DMS 273 (cell line): ENCODE measurements around the gene NBEAL2.

ENCODE experiments used
- DNase-seq: peaks from one replicate; lab custom pipeline; 2025; ENCODE audit not compliant: unreplicated experiment; lab: John Stamatoyannopoulos, UW

NBEAL2 gene

DNA sequence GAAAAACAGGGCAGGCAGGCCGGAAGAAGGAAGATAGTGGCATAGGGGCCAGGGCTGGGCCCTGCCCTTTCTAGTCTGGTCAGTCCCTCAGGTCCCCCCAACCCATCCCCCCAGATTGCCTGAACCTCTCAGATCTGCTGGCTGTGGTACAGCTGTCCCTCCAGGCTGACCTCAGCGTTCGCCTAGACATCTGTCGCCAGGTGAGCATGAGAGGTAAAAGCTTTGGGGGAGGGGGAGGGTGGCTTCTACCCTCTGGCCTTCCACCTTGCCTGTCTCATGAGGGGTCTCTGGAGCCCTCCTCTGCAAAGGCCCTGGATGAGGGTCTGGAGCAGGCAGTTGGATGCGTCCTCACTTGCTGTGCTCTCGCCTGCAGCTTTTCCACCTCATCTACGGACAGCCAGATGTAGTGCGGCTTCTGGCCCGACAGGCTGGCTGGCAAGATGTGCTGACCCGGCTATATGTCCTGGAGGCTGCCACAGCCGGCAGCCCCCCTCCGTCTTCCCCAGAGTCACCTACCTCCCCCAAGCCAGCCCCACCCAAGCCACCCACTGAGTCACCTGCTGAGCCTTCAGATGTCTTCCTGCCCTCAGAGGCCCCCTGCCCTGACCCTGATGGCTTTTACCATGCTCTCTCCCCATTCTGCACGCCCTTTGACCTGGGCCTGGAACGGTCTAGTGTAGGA, 20.2 kb downstream of the NBEAL2 start:
- no peak for DNase-seq

DNA sequence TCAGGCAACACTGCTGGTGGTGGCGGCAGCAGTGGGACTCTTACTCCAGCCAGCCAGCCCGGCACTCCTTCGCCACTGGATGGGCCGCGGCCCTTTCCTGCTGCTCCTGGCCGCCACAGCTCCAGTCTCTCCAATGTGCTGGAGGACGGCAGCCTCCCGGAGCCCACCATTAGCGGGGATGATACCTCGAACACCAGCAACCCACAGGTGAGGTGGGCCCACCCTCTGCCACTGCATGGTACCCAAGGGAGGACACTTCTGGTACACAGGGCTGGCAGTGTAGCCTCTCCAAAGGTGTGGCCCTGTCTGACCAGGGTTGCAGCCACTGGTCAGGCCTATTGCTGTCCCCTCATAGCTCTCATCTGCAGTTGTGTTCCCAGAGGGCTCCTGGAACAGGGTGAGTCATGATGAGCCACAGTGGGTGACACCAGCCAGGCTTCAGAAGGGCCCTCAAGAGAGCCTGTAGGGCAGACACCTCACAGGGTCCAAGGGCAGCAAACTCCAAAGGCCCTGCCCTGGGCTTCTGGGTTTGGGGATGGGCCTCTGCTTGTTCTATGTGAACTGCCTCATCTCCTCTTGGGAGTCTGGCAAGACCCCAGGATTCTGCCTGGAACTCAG, 20.8 kb downstream of the NBEAL2 start:
- no peak for DNase-seq

DNA sequence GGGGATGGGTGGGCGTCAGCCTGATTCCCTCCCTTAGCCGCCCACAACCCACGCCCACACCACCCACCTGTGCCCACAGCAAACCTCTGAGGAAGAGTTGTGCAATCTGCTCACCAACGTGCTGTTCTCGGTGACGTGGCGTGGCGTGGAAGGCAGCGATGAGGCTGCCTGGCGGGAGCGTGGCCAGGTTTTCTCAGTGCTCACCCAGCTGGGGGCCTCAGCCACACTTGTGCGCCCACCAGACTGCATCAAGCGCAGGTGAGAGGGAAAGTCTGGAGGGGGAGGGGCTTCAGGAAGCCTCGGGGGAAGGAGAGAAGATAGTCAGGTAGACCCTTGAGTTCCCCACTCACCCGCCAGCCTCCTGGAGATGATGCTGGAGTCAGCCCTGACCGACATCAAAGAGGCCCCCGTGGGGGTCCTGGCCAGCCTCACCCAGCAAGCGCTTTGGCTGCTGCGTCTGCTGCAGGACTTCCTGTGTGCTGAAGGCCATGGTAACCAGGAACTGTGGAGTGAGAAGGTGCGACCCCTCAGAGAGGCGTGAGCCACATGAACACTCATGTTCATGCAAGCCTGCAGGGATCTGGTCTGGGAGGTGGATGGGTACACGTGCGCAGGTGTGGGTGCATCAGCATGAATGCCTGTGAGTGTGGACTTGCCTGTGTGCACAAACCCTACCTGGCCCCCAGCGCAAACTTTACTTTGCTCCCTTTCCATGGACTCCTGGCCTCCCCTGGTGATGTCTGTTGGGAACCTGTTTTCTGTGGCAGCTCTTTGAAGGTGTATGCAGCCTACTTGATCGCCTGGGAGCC, 21.7 kb downstream of the NBEAL2 start:
- DNase-seq: no peak

DNA sequence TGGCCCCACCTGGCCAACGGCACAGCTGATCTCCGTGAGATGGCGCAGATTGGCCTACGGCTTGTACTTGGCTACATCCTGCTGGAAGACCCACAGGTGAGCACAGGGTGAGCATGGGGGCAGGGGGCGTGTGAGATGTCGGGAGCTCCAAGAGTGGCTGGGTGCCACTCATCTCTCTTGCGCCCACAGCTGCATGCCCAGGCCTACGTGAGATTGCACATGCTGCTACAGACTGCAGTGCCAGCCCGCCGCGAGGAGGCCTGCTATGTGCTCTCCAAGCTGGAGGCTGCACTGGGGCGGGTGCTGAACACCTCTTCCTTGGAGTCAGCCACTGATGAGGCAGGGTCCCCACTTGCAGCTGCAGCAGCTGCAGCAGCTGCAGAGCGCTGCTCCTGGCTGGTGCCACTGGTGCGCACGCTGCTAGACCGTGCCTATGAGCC, 22.3 kb downstream of the NBEAL2 start:
- DNase-seq: no peak

DNA sequence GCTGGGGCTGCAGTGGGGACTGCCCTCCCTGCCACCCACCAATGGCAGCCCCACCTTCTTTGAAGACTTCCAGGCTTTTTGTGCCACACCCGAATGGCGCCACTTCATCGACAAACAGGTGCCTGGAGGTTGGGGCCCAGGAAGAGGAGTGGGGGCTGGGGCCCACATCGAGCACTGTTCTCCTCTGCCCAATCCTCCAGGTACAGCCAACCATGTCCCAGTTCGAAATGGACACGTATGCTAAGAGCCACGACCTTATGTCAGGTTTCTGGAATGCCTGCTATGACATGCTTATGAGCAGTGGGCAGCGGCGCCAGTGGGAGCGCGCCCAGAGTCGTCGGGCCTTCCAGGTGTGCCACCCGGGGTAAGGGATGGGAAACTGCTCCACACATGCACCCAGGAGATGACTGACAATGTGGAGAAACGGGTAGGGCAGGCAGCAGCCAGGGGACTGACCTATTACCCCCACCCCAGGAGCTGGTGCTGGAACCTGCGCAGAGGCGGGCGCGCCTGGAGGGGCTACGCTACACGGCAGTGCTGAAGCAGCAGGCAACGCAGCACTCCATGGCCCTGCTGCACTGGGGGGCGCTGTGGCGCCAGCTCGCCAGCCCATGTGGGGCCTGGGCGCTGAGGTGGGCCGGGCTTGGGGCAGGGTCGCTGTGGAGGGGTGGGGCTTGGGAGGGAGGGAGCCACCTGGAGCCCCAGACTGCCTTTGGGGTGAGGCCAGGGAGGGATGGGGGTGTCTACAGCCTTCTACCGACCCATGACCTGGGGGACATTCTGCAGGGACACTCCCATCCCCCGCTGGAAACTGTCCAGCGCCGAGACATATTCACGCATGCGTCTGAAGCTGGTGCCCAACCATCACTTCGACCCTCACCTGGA, 22.9 kb downstream of the NBEAL2 start:
- no peak for DNase-seq

DNA sequence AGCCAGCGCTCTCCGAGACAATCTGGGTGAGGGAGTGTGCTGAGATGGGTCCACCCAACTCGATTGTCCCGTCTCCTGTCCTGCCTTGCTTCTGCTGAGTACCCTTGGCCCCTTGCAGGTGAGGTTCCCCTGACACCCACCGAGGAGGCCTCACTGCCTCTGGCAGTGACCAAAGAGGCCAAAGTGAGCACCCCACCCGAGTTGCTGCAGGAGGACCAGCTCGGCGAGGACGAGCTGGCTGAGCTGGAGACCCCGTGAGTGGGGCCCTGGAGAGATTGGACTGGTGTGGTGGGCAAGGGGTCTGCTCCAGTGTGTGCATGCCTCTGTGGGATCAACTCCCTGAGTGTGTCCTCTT, 23.6 kb downstream of the NBEAL2 start:
- DNase-seq: no peak

DNA sequence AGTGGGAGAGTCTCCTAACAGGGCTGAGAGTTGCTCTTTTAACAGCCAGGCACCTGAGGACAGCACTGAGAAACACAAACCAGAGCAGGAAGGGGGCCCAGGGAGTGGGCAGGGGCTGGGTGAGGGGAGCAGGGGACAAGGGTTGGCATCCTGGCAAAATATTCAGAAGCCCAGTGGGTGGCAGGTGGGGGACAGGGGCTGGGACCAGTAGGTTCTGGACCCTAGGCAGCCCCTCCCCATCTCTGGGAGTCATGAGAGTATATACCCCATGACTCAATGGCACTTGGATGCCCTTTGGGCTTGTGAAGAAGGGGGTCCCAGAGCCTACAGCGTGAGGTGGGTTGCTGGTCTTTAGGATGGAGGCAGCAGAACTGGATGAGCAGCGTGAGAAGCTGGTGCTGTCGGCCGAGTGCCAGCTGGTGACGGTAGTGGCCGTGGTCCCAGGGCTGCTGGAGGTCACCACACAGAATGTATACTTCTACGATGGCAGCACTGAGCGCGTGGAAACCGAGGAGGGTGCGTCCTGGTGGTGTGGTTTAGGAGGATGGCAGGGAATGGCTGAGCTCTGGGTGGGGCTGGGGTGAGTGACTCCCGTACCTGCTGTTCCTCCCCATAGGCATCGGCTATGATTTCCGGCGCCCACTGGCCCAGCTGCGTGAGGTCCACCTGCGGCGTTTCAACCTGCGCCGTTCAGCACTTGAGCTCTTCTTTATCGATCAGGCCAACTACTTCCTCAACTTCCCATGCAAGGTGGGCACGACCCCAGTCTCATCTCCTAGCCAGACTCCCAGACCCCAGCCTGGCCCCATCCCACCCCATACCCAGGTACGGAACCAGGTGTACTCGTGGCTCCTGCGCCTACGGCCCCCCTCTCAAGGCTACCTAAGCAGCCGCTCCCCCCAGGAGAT, 24.2 kb downstream of the NBEAL2 start:
- no peak for DNase-seq

DNA sequence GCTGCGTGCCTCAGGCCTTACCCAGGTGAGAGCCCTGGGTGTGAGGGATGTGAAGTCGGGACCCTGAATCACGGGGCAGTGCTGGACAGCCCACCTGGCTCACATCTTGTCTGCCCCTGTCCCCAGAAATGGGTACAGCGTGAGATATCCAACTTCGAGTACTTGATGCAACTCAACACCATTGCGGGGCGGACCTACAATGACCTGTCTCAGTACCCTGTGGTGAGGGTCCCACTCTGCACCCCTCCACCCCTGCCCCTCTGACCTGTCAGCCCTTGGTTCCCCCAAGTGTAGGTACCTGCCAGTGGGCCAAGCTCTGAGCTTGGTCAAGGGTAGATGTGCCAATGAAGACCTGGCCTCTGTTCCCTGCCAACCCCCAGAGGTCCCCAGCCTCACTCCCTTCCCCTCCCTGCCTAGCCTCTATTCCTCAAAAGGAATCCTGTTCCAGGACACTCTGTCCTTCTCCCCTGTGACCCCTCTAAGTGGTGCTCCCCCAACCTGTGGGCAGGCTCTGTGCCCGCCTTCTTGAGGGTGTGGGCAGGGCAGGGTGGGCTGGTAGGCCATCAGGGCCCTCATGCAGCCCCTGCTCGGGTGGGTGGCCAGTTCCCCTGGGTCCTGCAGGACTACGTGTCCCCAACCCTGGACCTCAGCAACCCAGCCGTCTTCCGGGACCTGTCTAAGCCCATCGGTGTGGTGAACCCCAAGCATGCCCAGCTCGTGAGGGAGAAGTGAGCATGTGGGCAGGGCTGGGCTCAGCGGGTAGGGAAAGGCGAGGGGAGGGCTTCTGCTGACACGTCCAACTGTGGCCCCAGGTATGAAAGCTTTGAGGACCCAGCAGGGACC, 25.1 kb downstream of the NBEAL2 start:
- no peak for DNase-seq

DNA sequence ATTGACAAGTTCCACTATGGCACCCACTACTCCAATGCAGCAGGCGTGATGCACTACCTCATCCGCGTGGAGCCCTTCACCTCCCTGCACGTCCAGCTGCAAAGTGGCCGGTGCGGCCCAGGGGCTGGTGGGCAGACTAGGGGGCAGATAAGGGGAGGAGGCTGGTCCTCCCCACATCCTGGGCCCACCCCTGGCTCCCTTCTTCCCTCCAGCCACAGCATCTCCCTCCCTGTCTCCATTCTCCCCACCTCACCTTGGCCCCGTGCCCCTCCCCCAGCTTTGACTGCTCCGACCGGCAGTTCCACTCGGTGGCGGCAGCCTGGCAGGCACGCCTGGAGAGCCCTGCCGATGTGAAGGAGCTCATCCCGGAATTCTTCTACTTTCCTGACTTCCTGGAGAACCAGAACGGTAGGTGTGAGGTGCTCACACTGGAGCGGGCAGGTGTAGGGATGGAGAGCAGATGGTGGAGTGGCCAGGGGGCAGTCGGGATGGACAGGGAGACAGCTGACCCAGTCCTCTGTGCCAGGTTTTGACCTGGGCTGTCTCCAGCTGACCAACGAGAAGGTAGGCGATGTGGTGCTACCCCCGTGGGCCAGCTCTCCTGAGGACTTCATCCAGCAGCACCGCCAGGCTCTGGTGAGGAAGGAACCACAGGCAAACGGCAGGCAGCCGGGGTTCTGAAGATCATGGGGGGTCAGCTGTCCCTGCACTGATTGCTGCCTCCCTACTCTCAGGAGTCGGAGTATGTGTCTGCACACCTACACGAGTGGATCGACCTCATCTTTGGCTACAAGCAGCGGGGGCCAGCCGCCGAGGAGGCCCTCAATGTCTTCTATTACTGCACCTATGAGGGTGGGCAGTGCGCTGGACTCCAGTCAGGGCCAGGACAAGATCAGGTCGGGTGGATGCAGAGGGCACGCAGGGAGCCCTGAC, 26.0 kb downstream of the NBEAL2 start:
- DNase-seq: no peak

DNA sequence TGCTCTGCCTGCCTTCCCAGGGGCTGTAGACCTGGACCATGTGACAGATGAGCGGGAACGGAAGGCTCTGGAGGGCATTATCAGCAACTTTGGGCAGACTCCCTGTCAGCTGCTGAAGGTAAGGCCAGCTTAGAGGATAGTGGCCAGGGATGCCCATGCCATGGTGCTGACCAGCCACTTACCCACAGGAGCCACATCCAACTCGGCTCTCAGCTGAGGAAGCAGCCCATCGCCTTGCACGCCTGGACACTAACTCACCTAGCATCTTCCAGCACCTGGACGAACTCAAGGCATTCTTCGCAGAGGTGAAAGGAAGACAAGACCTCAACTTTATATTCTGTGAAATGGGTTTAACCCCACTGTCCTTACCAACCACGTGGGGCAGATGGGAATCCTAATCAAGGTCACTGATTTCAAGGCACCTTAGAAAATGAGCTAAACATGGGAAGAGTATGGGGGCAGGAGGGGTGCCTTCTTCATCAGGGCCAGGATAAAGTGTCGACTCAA, 26.7 kb downstream of the NBEAL2 start:
- DNase-seq: no peak

DNA sequence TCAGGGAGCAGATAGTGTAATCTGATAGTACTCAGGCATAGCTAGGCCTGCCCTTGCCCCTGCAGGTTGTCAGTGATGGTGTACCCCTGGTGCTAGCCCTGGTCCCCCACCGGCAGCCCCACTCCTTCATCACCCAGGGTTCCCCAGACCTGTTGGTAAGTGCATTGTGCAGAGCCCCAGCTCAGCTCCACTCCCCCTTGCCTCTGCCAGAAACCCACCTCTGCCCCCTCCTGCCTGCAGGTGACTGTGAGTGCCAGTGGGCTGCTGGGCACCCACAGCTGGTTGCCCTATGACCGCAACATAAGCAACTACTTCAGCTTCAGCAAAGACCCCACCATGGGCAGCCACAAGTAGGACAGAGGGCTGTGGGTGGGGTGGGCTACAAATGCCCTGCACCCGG, 27.5 kb downstream of the NBEAL2 start:
- DNase-seq: no peak

DNA sequence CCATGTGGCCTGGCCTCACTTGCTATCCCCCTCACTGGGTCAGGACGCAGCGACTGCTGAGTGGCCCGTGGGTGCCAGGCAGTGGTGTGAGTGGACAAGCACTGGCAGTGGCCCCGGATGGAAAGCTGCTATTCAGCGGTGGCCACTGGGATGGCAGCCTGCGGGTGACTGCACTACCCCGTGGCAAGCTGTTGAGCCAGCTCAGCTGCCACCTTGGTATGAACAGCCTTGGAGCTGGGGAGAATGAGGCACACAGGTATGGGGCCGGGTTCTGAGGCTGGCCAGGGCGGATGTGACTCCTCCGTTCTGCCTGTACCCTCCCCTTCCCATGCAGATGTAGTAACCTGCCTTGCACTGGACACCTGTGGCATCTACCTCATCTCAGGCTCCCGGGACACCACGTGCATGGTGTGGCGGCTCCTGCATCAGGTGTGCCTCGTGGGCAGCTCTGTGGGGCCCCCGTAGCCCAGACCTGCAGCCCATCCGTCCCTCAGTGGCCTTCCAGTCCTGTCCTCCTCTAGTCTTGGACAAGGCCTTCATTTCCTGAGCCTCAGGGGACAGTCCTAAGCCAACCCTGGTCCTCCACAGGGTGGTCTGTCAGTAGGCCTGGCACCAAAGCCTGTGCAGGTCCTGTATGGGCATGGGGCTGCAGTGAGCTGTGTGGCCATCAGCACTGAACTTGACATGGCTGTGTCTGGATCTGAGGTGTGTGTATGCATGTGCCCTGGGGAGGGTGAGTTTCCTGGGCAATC, 28.2 kb downstream of the NBEAL2 start:
- no peak for DNase-seq

DNA sequence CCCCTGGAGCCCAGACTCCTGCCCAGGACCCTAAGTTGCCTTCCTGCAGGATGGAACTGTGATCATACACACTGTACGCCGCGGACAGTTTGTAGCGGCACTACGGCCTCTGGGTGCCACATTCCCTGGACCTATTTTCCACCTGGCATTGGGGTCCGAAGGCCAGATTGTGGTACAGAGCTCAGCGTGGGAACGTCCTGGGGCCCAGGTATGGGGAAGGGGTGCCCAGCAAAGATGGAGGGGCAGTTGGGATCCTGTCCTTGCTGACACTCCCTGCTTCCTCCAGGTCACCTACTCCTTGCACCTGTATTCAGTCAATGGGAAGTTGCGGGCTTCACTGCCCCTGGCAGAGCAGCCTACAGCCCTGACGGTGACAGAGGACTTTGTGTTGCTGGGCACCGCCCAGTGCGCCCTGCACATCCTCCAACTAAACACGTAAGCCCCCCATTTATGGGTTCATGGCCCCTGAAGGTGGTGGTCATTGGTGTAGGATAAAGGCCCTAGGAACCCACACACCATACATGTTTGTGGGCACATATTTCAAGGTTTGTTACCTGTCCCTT, 28.8 kb downstream of the NBEAL2 start:
- DNase-seq: no peak

DNA sequence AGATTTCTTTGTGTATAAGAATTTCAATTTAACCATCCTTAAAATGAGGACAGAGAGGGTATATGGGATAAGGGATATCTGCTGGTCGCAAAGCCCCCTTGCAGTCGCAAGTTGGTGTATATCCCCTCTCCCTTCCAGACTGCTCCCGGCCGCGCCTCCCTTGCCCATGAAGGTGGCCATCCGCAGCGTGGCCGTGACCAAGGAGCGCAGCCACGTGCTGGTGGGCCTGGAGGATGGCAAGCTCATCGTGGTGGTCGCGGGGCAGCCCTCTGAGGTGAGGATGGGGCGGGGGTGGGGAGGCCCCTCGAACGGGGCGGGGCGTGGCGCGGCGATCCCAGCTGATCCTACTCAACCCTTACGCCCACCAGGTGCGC, 29.4 kb downstream of the NBEAL2 start:
- no peak for DNase-seq

DNA sequence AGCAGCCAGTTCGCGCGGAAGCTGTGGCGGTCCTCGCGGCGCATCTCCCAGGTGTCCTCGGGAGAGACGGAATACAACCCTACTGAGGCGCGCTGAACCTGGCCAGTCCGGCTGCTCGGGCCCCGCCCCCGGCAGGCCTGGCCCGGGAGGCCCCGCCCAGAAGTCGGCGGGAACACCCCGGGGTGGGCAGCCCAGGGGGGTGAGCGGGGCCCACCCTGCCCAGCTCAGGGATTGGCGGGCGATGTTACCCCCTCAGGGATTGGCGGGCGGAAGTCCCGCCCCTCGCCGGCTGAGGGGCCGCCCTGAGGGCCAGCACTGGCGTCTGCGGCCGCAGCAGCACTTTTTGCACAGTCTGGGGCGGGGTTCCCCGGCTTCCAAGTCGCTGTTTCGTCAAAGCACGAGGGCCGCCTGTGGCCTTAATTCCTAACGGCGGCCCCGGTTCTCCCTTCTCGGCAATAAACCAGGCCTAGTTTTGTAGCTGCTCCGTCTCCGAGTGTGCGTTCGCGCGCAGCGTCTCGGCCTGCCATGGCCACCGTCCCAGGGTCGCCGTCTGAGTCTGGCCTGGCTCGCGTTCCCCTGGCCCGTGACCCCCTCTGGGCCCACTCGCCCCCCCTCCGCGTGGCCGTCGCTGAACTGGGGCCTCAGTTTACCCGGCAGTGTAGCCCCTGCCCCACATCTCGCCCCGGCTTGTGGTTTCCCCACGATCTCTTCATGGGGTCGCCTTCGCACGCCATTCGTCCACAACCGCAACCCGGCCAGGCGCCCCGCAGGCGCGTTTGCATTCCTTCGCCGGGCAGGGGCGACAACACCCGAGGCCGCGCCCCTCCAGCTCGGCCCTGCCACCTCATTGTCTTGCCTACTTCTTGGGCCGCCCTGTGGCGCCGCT, 30.0 kb downstream of the NBEAL2 start:
- DNase-seq: no peak

DNA sequence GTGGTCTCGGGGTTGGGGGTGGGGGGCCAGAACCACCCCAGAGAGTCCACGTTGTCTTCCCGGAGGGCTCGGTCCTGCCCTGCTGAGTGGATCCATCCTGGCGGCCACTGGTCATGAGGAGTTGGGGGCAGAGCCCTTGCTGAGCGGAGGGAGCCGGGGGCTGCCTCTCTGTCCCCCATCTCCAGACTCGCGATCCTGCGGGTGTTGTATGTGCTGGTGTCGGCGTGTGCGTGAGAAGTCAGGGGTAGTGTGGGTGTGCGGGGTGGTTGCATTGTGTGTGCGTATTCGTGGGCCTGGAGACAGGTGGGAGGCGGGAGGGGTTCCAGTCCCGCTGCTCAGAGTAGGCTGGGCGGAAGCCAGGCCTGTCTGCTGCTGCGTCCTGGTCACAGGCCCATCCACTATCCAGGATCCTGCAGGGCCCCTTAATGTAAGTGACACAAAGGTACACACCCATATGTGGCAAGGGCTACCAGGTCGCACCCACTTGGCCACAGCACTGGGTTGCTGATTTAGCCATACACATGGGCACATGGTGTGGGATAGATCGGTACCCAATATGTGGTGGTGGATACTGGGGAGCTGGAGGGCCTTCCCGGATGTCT, 30.7 kb downstream of the NBEAL2 start:
- DNase-seq: no peak
